HepG2 (cell line): Measurements from ENCODE around the gene NSUN6. TPM values are rescaled to one million over a fixed set of nuclear protein-coding genes. Genes with fewer than 3 reads are reported as not detected.

Experiments
- CREM ChIP-seq, 2 experiments: sonication (generic) in 1 of 2; formaldehyde crosslinking in 1 of 2; IDR thresholded peaks; 2 replicates each; pipeline versions ENCODE4 v1.4.0 to v1.6.1; 2016 to 2020; ENCODE audit warnings: antibody characterized with exemption in 1 of 2, mild to moderate bottlenecking in 1 of 2, missing genetic modification reagents in 1 of 2
- MED8 ChIP-seq: sonication (generic); formaldehyde crosslinking; IDR thresholded peaks from 2 replicates; pipeline ENCODE4 v1.8.1; 2023; ENCODE audit warnings: mild to moderate bottlenecking, missing genetic modification reagents; ENCODE audit not compliant: insufficient replicate concordance
- NFE2L2 ChIP-seq: fragments of 150-350 bp; IDR thresholded peaks from 2 replicates; pipeline ENCODE4 v1.6.1; 2014; ENCODE audit warnings: low read length
- PHF20 ChIP-seq: sonication (generic); formaldehyde crosslinking; IDR thresholded peaks from 2 replicates; pipeline ENCODE4 v1.5.0; 2020; ENCODE audit warnings: mild to moderate bottlenecking, missing genetic modification reagents
- RFXAP ChIP-seq: sonication (generic); formaldehyde crosslinking; IDR thresholded peaks from 2 replicates; pipeline ENCODE4 v1.4.0; 2020; ENCODE audit warnings: missing genetic modification reagents, borderline replicate concordance
- SAFB2 ChIP-seq: sonication (generic); formaldehyde crosslinking; IDR thresholded peaks from 2 replicates; pipeline ENCODE4 v1.5.1; 2020; ENCODE audit warnings: missing genetic modification reagents, low read depth, mild to moderate bottlenecking, borderline replicate concordance
- TBX2 ChIP-seq: sonication (generic); formaldehyde crosslinking; IDR thresholded peaks from 2 replicates; pipeline ENCODE4 v1.5.0; 2020; ENCODE audit warnings: missing genetic modification reagents, mild to moderate bottlenecking, borderline replicate concordance
- ZKSCAN5 ChIP-seq: sonication (generic); formaldehyde crosslinking; IDR thresholded peaks from 2 replicates; pipeline ENCODE4 v1.5.1; 2020; ENCODE audit warnings: mild to moderate bottlenecking, missing genetic modification reagents
- ZNF143 ChIP-seq: sonication (generic); formaldehyde crosslinking; IDR thresholded peaks from 2 replicates; pipeline ENCODE4 v1.4.0; 2020; ENCODE audit warnings: missing genetic modification reagents
- ZNF549 ChIP-seq: sonication (generic); formaldehyde crosslinking; IDR thresholded peaks from 2 replicates; pipeline ENCODE4 v1.5.0; 2020; ENCODE audit warnings: missing genetic modification reagents
- polyA plus RNA-seq, 8 experiments: library from polyadenylated mRNA; depleted of rRNA in 3 of 8; stranded (reverse) in 7 of 8; unstranded in 1 of 8; fragments of >200 nt; fragmentation: Illumina TruSeq in 4 of 8; extraction: Trizol in 4 of 8; gene quantifications; 2 replicates each; pipeline versions ENCODE4 v1.2.1 to v1.2.3, GENCODE V29; 2011 to 2016; ENCODE audit warnings: low read depth in 4 of 8, missing spikeins in 1 of 8, mixed read lengths in 1 of 8; ENCODE audit not compliant: insufficient read depth in 1 of 8
- total RNA-seq, 5 experiments: library from RNA; depleted of rRNA; stranded (reverse); fragments of >200 nt; fragmentation: Illumina TruSeq; extraction: Trizol; gene quantifications; 2 replicates each; pipeline ENCODE4 v1.2.3, GENCODE V29; 2016; ENCODE audit warnings: low read depth in 1 of 5
- TF ChIP-seq, protein P1 (sequence below), 2 experiments: sonication (generic) in 1 of 2; formaldehyde crosslinking in 1 of 2; IDR thresholded peaks; 2 replicates each; pipeline versions ENCODE4 v1.4.0 to v1.6.1; 2016 to 2020; ENCODE audit warnings: borderline replicate concordance in 1 of 2, low read depth in 1 of 2, mild to moderate bottlenecking in 1 of 2, missing genetic modification reagents in 1 of 2
- TF ChIP-seq, protein P2 (sequence below): sonication (generic); formaldehyde crosslinking; IDR thresholded peaks from 2 replicates; pipeline ENCODE4 v1.4.0; 2020; ENCODE audit warnings: missing genetic modification reagents
- TF ChIP-seq, protein P3 (sequence below): sonication (generic); formaldehyde crosslinking; IDR thresholded peaks from 2 replicates; pipeline ENCODE4 v1.8.0; 2022; ENCODE audit warnings: missing genetic modification reagents, low read depth, mild to moderate bottlenecking, borderline replicate concordance
- TF ChIP-seq, protein P4 (sequence below): sonication (generic); formaldehyde crosslinking; IDR thresholded peaks from 2 replicates; pipeline ENCODE4 v1.8.1; 2023; ENCODE audit warnings: mild to moderate bottlenecking, missing genetic modification reagents

The NSUN6 gene
- total and polyA plus RNA-seq, 2 of the 13 experiments (the other 11 are each of a cell fraction or from before 2014, with no cell fraction given), result 17.2 to 19.3 TPM

DNA sequence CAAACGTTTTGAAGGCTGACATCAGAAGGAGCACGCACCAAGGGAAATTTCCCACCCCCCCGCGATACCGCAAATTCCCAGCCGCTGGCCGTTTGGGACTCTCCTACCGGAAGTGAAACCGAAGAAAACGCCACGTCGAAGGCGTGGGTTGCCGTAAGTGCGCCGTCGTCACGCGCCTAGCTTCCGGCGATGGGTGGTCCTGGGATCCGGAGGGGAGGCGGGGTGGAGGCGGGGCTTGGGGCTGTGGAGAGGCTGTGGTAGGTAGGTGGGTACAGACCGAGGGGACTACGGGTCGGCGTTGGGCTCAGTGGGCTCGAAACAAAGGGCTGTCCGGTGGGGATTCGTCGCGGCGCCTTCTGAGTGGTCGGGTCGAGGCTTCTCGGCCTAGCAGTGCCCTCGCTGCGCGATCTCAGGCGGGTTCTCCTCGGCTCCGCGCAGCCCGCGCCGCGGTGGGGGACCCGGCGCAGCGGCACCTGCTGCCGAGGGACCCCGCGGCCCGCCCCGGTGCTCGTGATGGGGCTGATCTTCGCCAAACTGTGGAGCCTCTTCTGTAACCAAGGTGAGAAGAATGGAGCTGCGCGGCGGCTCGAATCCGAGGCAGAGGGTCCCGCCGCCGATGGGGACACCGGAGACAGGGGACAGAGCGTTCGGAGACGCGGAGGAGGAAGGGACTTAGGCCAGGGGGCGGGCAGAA is 7.9 kb upstream of the NSUN6 start, which contains the start of gene ARL5B (continued):
- TF ChIP-seq PHF20 (CRISPR knock-in tag) (peak; percentile 82), NFE2L2 (no peak), SAFB2 (CRISPR knock-in tag) (peak; percentile 81), ZKSCAN5 (CRISPR knock-in tag) (no peak), MED8 (CRISPR knock-in tag) (peak; percentile 11), RFXAP (CRISPR knock-in tag) (0 out of 2 replicates have a peak, but pooled peaks have one; percentile 45), ZNF143 (CRISPR knock-in tag) (0 out of 2 replicates have a peak, but pooled peaks have one; percentile 49), CREM (IDR thresholded peaks at IDR 0.05) (peak; percentile 84), CREM (CRISPR knock-in tag; IDR thresholded peaks at IDR 0.05) (no peak), ZNF549 (CRISPR knock-in tag) (no peak), TBX2 (CRISPR knock-in tag) (peak; percentile 80)
- TF ChIP-seq, protein P1, sequence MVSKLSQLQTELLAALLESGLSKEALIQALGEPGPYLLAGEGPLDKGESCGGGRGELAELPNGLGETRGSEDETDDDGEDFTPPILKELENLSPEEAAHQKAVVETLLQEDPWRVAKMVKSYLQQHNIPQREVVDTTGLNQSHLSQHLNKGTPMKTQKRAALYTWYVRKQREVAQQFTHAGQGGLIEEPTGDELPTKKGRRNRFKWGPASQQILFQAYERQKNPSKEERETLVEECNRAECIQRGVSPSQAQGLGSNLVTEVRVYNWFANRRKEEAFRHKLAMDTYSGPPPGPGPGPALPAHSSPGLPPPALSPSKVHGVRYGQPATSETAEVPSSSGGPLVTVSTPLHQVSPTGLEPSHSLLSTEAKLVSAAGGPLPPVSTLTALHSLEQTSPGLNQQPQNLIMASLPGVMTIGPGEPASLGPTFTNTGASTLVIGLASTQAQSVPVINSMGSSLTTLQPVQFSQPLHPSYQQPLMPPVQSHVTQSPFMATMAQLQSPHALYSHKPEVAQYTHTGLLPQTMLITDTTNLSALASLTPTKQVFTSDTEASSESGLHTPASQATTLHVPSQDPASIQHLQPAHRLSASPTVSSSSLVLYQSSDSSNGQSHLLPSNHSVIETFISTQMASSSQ (IDR thresholded peaks at IDR 0.05; ENCODE audit: low read depth), result peak; percentile 23; the same call in 1 of the 2 replicates
- TF ChIP-seq, protein P1 (CRISPR knock-in tag; IDR thresholded peaks at IDR 0.05; ENCODE audit: borderline replicate concordance), result 0 out of 2 replicates have a peak, but pooled peaks have one; percentile 50
- TF ChIP-seq, protein P2, sequence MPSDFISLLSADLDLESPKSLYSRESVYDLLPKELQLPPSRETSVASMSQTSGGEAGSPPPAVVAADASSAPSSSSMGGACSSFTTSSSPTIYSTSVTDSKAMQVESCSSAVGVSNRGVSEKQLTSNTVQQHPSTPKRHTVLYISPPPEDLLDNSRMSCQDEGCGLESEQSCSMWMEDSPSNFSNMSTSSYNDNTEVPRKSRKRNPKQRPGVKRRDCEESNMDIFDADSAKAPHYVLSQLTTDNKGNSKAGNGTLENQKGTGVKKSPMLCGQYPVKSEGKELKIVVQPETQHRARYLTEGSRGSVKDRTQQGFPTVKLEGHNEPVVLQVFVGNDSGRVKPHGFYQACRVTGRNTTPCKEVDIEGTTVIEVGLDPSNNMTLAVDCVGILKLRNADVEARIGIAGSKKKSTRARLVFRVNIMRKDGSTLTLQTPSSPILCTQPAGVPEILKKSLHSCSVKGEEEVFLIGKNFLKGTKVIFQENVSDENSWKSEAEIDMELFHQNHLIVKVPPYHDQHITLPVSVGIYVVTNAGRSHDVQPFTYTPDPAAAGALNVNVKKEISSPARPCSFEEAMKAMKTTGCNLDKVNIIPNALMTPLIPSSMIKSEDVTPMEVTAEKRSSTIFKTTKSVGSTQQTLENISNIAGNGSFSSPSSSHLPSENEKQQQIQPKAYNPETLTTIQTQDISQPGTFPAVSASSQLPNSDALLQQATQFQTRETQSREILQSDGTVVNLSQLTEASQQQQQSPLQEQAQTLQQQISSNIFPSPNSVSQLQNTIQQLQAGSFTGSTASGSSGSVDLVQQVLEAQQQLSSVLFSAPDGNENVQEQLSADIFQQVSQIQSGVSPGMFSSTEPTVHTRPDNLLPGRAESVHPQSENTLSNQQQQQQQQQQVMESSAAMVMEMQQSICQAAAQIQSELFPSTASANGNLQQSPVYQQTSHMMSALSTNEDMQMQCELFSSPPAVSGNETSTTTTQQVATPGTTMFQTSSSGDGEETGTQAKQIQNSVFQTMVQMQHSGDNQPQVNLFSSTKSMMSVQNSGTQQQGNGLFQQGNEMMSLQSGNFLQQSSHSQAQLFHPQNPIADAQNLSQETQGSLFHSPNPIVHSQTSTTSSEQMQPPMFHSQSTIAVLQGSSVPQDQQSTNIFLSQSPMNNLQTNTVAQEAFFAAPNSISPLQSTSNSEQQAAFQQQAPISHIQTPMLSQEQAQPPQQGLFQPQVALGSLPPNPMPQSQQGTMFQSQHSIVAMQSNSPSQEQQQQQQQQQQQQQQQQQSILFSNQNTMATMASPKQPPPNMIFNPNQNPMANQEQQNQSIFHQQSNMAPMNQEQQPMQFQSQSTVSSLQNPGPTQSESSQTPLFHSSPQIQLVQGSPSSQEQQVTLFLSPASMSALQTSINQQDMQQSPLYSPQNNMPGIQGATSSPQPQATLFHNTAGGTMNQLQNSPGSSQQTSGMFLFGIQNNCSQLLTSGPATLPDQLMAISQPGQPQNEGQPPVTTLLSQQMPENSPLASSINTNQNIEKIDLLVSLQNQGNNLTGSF (CRISPR knock-in tag), result no peak
- TF ChIP-seq, protein P3, sequence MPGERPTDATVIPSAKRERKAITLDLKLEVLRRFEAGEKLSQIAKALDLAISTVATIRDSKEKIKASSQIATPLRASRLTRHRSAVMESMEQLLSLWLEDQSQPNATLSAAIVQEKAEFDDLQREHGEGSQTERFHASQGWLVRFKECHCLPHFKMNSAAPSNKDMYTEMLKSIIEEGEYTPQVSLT (CRISPR knock-in tag), result no peak
- TF ChIP-seq, protein P4, sequence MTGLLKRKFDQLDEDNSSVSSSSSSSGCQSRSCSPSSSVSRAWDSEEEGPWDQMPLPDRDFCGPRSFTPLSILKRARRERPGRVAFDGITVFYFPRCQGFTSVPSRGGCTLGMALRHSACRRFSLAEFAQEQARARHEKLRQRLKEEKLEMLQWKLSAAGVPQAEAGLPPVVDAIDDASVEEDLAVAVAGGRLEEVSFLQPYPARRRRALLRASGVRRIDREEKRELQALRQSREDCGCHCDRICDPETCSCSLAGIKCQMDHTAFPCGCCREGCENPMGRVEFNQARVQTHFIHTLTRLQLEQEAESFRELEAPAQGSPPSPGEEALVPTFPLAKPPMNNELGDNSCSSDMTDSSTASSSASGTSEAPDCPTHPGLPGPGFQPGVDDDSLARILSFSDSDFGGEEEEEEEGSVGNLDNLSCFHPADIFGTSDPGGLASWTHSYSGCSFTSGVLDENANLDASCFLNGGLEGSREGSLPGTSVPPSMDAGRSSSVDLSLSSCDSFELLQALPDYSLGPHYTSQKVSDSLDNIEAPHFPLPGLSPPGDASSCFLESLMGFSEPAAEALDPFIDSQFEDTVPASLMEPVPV (CRISPR knock-in tag), result no peak; the same call in 1 of the 2 replicates
